Cardiac muscle cell (in vitro differentiated cells and primary cell): ENCODE data around the gene ATP11A. TPM values are rescaled to one million over a fixed set of nuclear protein-coding genes. Genes with fewer than 3 reads are reported as not detected.

ENCODE experiments used
- DNase-seq, 2 donors: peaks; one replicate each; pipeline versions ENCODE4 v3.0.0 to v3.0.0-alpha.2; 2010 to 2017; ENCODE audit warnings: low read depth in 1 of 2, low spot score in 1 of 2
- H3K27ac ChIP-seq: fragments of 200-600 bp; sonication (generic); 2 replicates; pipeline ENCODE4 v1.5.1; 2016
- H3K27me3 ChIP-seq: fragments of 200-600 bp; sonication (generic); 2 replicates; pipeline ENCODE4 v1.6.0; 2016; ENCODE audit warnings: control low read depth
- H3K36me3 ChIP-seq: fragments of 200-600 bp; sonication (generic); 2 replicates; pipeline ENCODE4 v1.5.1; 2016; ENCODE audit warnings: control low read depth
- H3K4me1 ChIP-seq: fragments of 200-600 bp; sonication (generic); 2 replicates; pipeline ENCODE4 v1.8.1; 2017; ENCODE audit warnings: low read depth, mild to moderate bottlenecking, mixed run types
- H3K4me3 ChIP-seq: fragments of 200-600 bp; sonication (generic); 2 replicates; pipeline ENCODE4 v1.5.1; 2016; ENCODE audit warnings: mild to moderate bottlenecking
- H3K9me3 ChIP-seq: fragments of 200-600 bp; sonication (generic); 2 replicates; pipeline ENCODE4 v1.5.1; 2017; ENCODE audit warnings: low read depth, mild to moderate bottlenecking, control low read depth
- CTCF ChIP-seq: IDR thresholded peaks from 2 replicates; pipeline ENCODE4 v1.5.1; 2012; ENCODE audit warnings: low read depth, mild to moderate bottlenecking, low read length
- polyA plus RNA-seq: library from polyadenylated mRNA; unstranded; fragments of >200 nt; fragmentation: Nextera tagmentation; extraction: Ambion mirVana; gene quantifications from 2 replicates; pipeline ENCODE4 v1.2.1, GENCODE V29; 2016
- total RNA-seq: library from RNA; depleted of rRNA; stranded (reverse); fragments of >200 nt; gene quantifications from 2 replicates; pipeline ENCODE4 v1.2.3, GENCODE V29; 2016

The ATP11A gene
- total and polyA plus RNA-seq, 2 experiments from 2014 or later, result 38.0 to 42.9 TPM

GRCh38 chr13:112900226-112900600, 210.4 kb downstream of the ATP11A start:
- DNase-seq, result no peak
- Histone ChIP-seq H3K4me1 (no peaks in the 10 kb centered on the region), H3K27me3 (no peaks in the 10 kb centered on the region), H3K27ac (no peak overlapping the region), H3K4me3 (no peak overlapping the region), H3K9me3 (no peaks in the 10 kb centered on the region), H3K36me3 (no peaks in the 10 kb centered on the region)
- TF ChIP-seq CTCF, result no peak

DNA sequence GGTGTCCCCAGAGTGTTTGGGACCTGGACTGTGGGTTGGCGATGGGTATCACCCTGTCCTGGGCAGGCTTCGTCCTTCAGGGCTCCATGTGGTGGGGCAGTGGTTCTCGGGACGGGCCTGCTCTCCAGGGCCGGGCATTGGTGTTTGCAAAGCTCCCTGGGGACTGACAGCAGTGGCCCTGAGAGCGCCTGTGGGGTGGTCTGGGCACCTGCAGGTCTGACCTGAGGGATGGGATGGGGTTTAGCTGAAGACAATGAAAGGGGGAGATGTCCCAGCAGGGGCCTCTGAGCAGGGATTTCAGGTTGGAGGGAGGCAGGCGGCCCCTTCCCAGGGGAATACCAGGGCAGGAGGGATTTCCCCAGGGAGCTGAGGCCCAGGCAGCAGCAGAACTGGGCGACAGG, 210.9 kb downstream of the ATP11A start:
- no peak for DNase-seq
- Histone ChIP-seq H3K4me3 (no peak overlapping the region), H3K36me3 (no peaks in the 10 kb centered on the region), H3K27ac (no peak overlapping the region), H3K27me3 (no peaks in the 10 kb centered on the region), H3K4me1 (no peaks in the 10 kb centered on the region), H3K9me3 (no peaks in the 10 kb centered on the region)
- no peak for TF ChIP-seq CTCF

- Histone ChIP-seq H3K4me1 (no peaks in the 10 kb centered on the region), H3K4me3 (no peak overlapping the region), H3K9me3 (no peaks in the 10 kb centered on the region), H3K27ac (no peak overlapping the region), H3K36me3 (no peaks in the 10 kb centered on the region), H3K27me3 (no peaks in the 10 kb centered on the region)
- no peak for DNase-seq
- no peak for TF ChIP-seq CTCF
Measured at GRCh38 chr13:112902101-112902651, 212.3 kb downstream of the ATP11A start.

- no peaks in the 10 kb centered on the region for H3K27me3 ChIP-seq
- H3K27ac ChIP-seq, result no peak overlapping the region
- no peak overlapping the region for H3K4me3 ChIP-seq
- no peaks in the 10 kb centered on the region for H3K36me3 ChIP-seq
- no peak for TF ChIP-seq CTCF
- no peaks in the 10 kb centered on the region for H3K9me3 ChIP-seq
- no peak for DNase-seq
- no peaks in the 10 kb centered on the region for H3K4me1 ChIP-seq
Measured at GRCh38 chr13:112902669-112903068, 212.8 kb downstream of the ATP11A start.

- Histone ChIP-seq H3K4me3 (no peak overlapping the region), H3K27me3 (no peaks in the 10 kb centered on the region), H3K36me3 (no peaks in the 10 kb centered on the region), H3K4me1 (no peaks in the 10 kb centered on the region), H3K27ac (no peak overlapping the region), H3K9me3 (no peaks in the 10 kb centered on the region)
- DNase-seq, result no peak
- no peak for TF ChIP-seq CTCF
Measured at GRCh38 chr13:112903071-112903577, 213.3 kb downstream of the ATP11A start.
